ENCODE data around the gene TNFRSF1B.

The TNFRSF1B gene

DNA sequence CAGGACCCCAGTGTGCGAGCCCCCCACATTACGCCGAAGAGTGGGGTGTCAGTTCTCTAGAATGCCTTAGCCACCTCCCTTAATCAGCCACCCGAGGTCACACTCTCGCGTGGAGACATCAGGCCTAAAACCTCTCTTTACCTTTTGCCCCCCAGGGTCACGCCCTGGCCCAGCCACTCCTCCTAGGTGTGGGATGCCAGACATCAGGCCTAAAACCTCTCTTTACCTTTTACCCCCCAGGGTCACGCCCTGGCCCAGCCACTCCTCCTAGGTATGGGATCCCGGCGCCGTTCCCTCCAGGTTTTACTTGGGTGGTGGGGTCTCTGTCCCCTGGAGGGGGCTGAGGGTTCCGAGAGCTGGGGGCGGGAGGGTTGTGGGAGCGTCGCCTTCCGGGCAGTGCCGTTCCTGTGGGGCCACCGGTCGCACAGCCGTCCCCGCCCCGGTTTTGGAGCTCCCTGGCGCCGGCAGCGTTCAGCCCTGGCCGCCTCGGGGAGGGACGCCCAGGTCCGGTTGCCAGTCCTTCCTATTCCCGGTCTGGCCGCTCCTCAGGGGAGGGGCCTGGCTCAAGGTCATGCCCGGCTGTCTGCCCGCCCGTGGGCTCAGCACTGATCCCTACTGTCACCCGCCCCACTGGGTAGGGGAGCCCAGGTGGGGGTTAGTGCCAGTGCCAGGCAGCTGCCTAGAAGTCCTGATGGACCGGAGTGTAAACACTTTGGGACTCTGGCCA, 63.9 kb downstream of the TNFRSF1B start:
- H3K36me3 ChIP-seq (ENCODE audit: low read depth), result peaks cover 19% of the 10 kb centered on the region
- H3K4me3 ChIP-seq (ENCODE audit: severe bottlenecking), result peak overlapping the region; percentile 98
- H3K27me3 ChIP-seq (ENCODE audit: insufficient read depth, poor library complexity, severe bottlenecking), result no peaks in the 10 kb centered on the region
- H3K9me3 ChIP-seq (ENCODE audit: severe bottlenecking), result no peaks in the 10 kb centered on the region
- ATAC-seq (ENCODE audit: low read depth) (peak; percentile 37), DNase-seq (ENCODE audit: low spot score) (no peak)
- peaks cover 15% of the 10 kb centered on the region for H3K4me1 ChIP-seq (ENCODE audit: insufficient read depth, poor library complexity, severe bottlenecking)
- TF ChIP-seq, protein P1, sequence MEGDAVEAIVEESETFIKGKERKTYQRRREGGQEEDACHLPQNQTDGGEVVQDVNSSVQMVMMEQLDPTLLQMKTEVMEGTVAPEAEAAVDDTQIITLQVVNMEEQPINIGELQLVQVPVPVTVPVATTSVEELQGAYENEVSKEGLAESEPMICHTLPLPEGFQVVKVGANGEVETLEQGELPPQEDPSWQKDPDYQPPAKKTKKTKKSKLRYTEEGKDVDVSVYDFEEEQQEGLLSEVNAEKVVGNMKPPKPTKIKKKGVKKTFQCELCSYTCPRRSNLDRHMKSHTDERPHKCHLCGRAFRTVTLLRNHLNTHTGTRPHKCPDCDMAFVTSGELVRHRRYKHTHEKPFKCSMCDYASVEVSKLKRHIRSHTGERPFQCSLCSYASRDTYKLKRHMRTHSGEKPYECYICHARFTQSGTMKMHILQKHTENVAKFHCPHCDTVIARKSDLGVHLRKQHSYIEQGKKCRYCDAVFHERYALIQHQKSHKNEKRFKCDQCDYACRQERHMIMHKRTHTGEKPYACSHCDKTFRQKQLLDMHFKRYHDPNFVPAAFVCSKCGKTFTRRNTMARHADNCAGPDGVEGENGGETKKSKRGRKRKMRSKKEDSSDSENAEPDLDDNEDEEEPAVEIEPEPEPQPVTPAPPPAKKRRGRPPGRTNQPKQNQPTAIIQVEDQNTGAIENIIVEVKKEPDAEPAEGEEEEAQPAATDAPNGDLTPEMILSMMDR (IDR thresholded peaks at IDR 0.05; ENCODE audit: poor library complexity, severe bottlenecking), result no peak
- H3K27ac ChIP-seq (ENCODE audit: poor library complexity, severe bottlenecking), result peak overlapping the region; percentile 74

DNA sequence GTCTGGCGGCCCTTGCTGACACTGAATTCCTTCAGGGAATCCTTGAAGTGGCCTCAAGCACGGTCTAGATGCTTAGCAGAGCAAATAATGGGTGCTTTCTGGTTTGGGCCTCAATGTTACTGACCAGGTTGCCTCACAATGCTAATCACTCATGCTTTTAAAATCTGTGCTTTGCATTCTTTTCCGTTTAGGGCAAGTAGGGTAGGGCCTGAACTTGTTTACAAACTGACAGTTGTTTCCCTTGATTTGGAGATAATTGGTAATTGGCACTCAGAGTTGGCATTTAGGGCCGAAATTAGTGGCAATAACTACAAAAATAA, 64.4 kb downstream of the TNFRSF1B start:
- peaks cover 15% of the 10 kb centered on the region for H3K4me1 ChIP-seq (ENCODE audit: insufficient read depth, poor library complexity, severe bottlenecking)
- ATAC-seq (ENCODE audit: low read depth), result peak; percentile 32
- peak overlapping the region; percentile 74 for H3K27ac ChIP-seq (ENCODE audit: poor library complexity, severe bottlenecking)

DNA sequence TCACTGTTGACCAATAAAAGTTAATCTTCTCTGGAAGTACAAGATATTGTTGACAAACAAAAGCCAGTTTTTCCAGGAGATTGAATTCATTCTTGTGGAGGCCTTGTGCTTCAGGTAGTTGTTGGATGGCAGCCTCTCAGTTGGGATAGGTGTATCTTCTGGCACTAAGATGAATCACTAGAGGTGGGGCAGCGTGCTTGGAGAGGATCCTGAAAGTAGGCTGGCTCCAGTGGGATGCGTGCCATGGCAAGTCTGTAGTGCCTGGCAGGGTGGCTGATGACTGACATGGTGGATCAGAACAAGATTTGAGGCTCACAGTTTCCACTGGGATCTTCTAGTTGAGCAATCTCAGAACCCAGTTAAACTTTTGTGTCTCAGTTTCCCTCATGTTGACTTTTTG, 65.4 kb downstream of the TNFRSF1B start:
- H3K27ac ChIP-seq (ENCODE audit: poor library complexity, severe bottlenecking), result peak overlapping the region; percentile 74
- peak; percentile 86 for ATAC-seq (ENCODE audit: low read depth)
- H3K4me1 ChIP-seq (ENCODE audit: insufficient read depth, poor library complexity, severe bottlenecking), result peaks cover 15% of the 10 kb centered on the region
- H3K36me3 ChIP-seq (ENCODE audit: low read depth), result peaks cover 30% of the 10 kb centered on the region
- no peaks in the 10 kb centered on the region for H3K9me3 ChIP-seq (ENCODE audit: severe bottlenecking)
- TF ChIP-seq, protein P1 (IDR thresholded peaks at IDR 0.05; ENCODE audit: poor library complexity, severe bottlenecking), result peak; percentile 5
- no peaks in the 10 kb centered on the region for H3K27me3 ChIP-seq (ENCODE audit: insufficient read depth, poor library complexity, severe bottlenecking)
- DNase-seq (ENCODE audit: low spot score), result peak; percentile 86
- no peak overlapping the region for H3K4me3 ChIP-seq (ENCODE audit: severe bottlenecking)

More for the DNA sequence above, 64.4 kb downstream of the TNFRSF1B start:
- H3K36me3 ChIP-seq (ENCODE audit: low read depth), result peaks cover 24% of the 10 kb centered on the region
- TF ChIP-seq, protein P1 (IDR thresholded peaks at IDR 0.05; ENCODE audit: poor library complexity, severe bottlenecking), result no peak
- no peaks in the 10 kb centered on the region for H3K9me3 ChIP-seq (ENCODE audit: severe bottlenecking)
- H3K4me3 ChIP-seq (ENCODE audit: severe bottlenecking), result peak overlapping the region; percentile 98
- no peak for DNase-seq (ENCODE audit: low spot score)
- H3K27me3 ChIP-seq (ENCODE audit: insufficient read depth, poor library complexity, severe bottlenecking), result no peaks in the 10 kb centered on the region

DNA sequence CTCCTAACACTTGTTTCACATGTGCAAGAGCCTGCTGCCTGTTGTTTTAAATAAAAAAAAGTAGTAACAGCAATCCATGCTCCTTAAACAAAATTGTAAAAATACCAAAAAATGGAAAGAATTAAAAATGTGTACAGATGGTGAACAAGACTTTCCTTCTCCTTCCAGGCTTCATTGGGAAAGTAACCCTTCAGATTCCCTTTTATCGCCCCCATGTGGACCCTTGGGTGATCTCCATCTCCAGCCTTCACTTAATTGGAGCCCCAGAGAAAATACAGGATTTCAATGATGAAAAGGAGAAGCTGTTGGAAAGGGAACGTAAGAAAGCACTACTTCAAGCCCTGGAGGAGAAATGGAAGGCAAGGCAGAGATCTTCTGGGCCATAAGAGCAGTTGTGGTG, 77.3 kb downstream of the TNFRSF1B start:
- Histone ChIP-seq H3K27ac (ENCODE audit: poor library complexity, severe bottlenecking) (no peak overlapping the region), H3K4me3 (ENCODE audit: severe bottlenecking) (no peak overlapping the region), H3K36me3 (ENCODE audit: low read depth) (peaks cover 72% of the 10 kb centered on the region), H3K9me3 (ENCODE audit: severe bottlenecking) (no peaks in the 10 kb centered on the region), H3K4me1 (ENCODE audit: insufficient read depth, poor library complexity, severe bottlenecking) (no peaks in the 10 kb centered on the region), H3K27me3 (ENCODE audit: insufficient read depth, poor library complexity, severe bottlenecking) (no peaks in the 10 kb centered on the region)
- DNase-seq (ENCODE audit: low spot score), result no peak
- no peak for ATAC-seq (ENCODE audit: low read depth)
- TF ChIP-seq, protein P1 (IDR thresholded peaks at IDR 0.05; ENCODE audit: poor library complexity, severe bottlenecking), result peak; percentile 48

DNA sequence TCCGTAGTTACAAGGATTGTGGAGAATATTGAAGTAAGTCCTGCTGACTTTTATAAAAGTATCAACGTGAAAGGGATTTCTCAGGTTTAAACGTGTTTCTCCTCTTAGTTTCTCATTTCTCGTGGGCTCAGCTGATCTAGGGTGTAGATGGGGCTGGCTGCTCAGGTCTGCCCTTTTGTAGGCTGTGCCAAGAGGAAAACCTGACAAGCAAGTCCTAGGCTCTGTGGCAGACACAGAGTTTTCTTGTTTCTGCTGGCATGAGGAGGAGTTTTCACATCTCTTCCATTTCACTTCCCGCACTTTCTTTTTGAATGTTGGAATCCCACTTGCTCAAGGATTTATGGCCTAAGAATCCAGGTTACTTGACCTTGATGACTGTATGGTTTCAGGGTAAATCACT, 77.8 kb downstream of the TNFRSF1B start:
- TF ChIP-seq, protein P1 (IDR thresholded peaks at IDR 0.05; ENCODE audit: poor library complexity, severe bottlenecking), result no peak
- ATAC-seq (ENCODE audit: low read depth), result no peak
- no peak for DNase-seq (ENCODE audit: low spot score)
- Histone ChIP-seq H3K27me3 (ENCODE audit: insufficient read depth, poor library complexity, severe bottlenecking) (no peaks in the 10 kb centered on the region), H3K27ac (ENCODE audit: poor library complexity, severe bottlenecking) (no peak overlapping the region), H3K9me3 (ENCODE audit: severe bottlenecking) (no peaks in the 10 kb centered on the region), H3K4me1 (ENCODE audit: insufficient read depth, poor library complexity, severe bottlenecking) (no peaks in the 10 kb centered on the region), H3K36me3 (ENCODE audit: low read depth) (peaks cover 77% of the 10 kb centered on the region), H3K4me3 (ENCODE audit: severe bottlenecking) (no peak overlapping the region)

All from RWPE2 (cell line).